HG02970 (cell line): ENCODE measurements around the gene DHDH.

Experiments
- ATAC-seq: cut with Tn5 transposase; IDR thresholded peaks from one replicate; pipeline ENCODE4 v1.9.1; 2021; ENCODE audit warnings: mild to moderate bottlenecking, moderate library complexity, moderate number of reproducible peaks; ENCODE audit not compliant: unreplicated experiment, low FRiP score

The DHDH gene

GRCh38 chr19:48989701-48990291 lies 56.3 kb downstream of the DHDH start:
- no peak for ATAC-seq

GRCh38 chr19:48990400-48990799 lies 56.9 kb downstream of the DHDH start:
- ATAC-seq: no peak

GRCh38 chr19:48991011-48991609 lies 57.6 kb downstream of the DHDH start:
- ATAC-seq: no peak

- ATAC-seq: no peak
Measured at GRCh38 chr19:48991873-48992580, 58.5 kb downstream of the DHDH start.

GRCh38 chr19:48992581-48993174 lies 59.2 kb downstream of the DHDH start:
- ATAC-seq: no peak

- peak; percentile 90 for ATAC-seq
Measured at GRCh38 chr19:48993175-48994034, 59.9 kb downstream of the DHDH start, which contains the start of the genes GYS1 and RUVBL2. TSS of gene GYS1 (minus strand) at chr19:48993309. CDS start at chr19:48993112, 197 bp downstream. TSS of gene RUVBL2 (plus strand) at chr19:48993887. CDS start at chr19:48993912, 25 bp downstream.

GRCh38 chr19:48994035-48994386 lies 60.5 kb downstream of the DHDH start:
- no peak for ATAC-seq
